ENCODE measurements around the gene MTRR. TPM values are rescaled to one million over a fixed set of nuclear protein-coding genes. Genes with fewer than 3 reads are reported as not detected.

MTRR gene
- total and polyA plus RNA-seq, 10 donors: 13.8 to 66.3 (median 43.9) TPM

- Histone ChIP-seq H3K4me1 (no peaks in the 10 kb centered on the region), H3K9me3 (no peaks in the 10 kb centered on the region), H3K4me3 (no peak overlapping the region), H3K27me3 (replicated peaks in 1 of 7) (no peaks in the 10 kb centered on the region), H3K36me3 (no peaks in the 10 kb centered on the region), H3K27ac (no peak overlapping the region)
- no peak for TF ChIP-seq CTCF (IDR thresholded peaks at IDR 0.05 in 8 of 11, conservative IDR thresholded peaks at IDR 0.05 in 3 of 11)
- no peak for TF ChIP-seq POLR2A (IDR thresholded peaks at IDR 0.05)
- no peak for TF ChIP-seq POLR2AphosphoS5 (IDR thresholded peaks at IDR 0.05)
- WGBS, 5 donors: 65 to 83% (median 67%) methylated on average over 3 of the region's 3 CpGs
- DNase-seq: no peak
- intact Hi-C loops (cut with DNase I; ENCODE audit: low total_unique reads): no loop called here
These were observed 31.5 kb upstream of the MTRR start for GRCh38 chr5:7837403-7837802.

- no peak for DNase-seq
- TF ChIP-seq CTCF (IDR thresholded peaks at IDR 0.05 in 8 of 11, conservative IDR thresholded peaks at IDR 0.05 in 3 of 11): no peak
- Histone ChIP-seq H3K27ac (no peak overlapping the region), H3K36me3 (no peaks in the 10 kb centered on the region), H3K4me3 (no peak overlapping the region), H3K9me3 (no peaks in the 10 kb centered on the region), H3K27me3 (replicated peaks in 1 of 7) (no peaks in the 10 kb centered on the region), H3K4me1 (no peaks in the 10 kb centered on the region)
- intact Hi-C loops (cut with DNase I; ENCODE audit: low total_unique reads): no loop called here
- 62 to 78% (median 69%) methylated on average over 2 of the region's 2 CpGs for WGBS, 5 donors
These were observed 26.4 kb upstream of the MTRR start for GRCh38 chr5:7842531-7842930.

- H3K27ac ChIP-seq: no peak overlapping the region
- TF ChIP-seq POLR2AphosphoS5 (IDR thresholded peaks at IDR 0.05): no peak
- TF ChIP-seq POLR2A (IDR thresholded peaks at IDR 0.05): no peak
- peaks cover 0 to 6% (median 5%) of the 10 kb centered on the region in 6 donors for H3K4me1 ChIP-seq
- no peaks in the 10 kb centered on the region for H3K36me3 ChIP-seq
- peaks cover 0 to 20% (median 15%) of the 10 kb centered on the region in 7 donors for H3K27me3 ChIP-seq (replicated peaks in 1 of 7)
- H3K9me3 ChIP-seq: no peaks in the 10 kb centered on the region
- intact Hi-C loops (cut with DNase I; ENCODE audit: low total_unique reads): no loop called here
- DNase-seq: no peak
- H3K4me3 ChIP-seq: no peak overlapping the region
These were observed 24.0 kb upstream of the MTRR start for GRCh38 chr5:7844901-7845300.

GRCh38 chr5:7845557-7845956 is 23.4 kb upstream of the MTRR start:
- 80 to 90% (median 88%) methylated on average over 7 of the region's 7 CpGs for WGBS, 5 donors
- intact Hi-C loops (cut with DNase I; ENCODE audit: low total_unique reads): no loop called here
- DNase-seq: no peak
- Histone ChIP-seq H3K4me1 (peaks cover 0 to 12% (median 10%) of the 10 kb centered on the region in 6 donors), H3K4me3 (no peak overlapping the region), H3K27me3 (replicated peaks in 1 of 7) (peaks cover 0 to 26% (median 21%) of the 10 kb centered on the region in 7 donors), H3K27ac (no peak overlapping the region), H3K36me3 (no peaks in the 10 kb centered on the region), H3K9me3 (no peaks in the 10 kb centered on the region)
- TF ChIP-seq POLR2AphosphoS5 (IDR thresholded peaks at IDR 0.05) (no peak), POLR2A (IDR thresholded peaks at IDR 0.05) (no peak), CTCF (IDR thresholded peaks at IDR 0.05 in 8 of 11, conservative IDR thresholded peaks at IDR 0.05 in 3 of 11) (no peak)

- no peak overlapping the region for H3K4me3 ChIP-seq
- intact Hi-C loops (cut with DNase I; ENCODE audit: low total_unique reads): no loop called here
- H3K9me3 ChIP-seq: no peaks in the 10 kb centered on the region
- peaks cover 0 to 20% (median 16%) of the 10 kb centered on the region in 6 donors for H3K4me1 ChIP-seq
- H3K36me3 ChIP-seq: no peaks in the 10 kb centered on the region
- no peak for DNase-seq
- TF ChIP-seq CTCF (IDR thresholded peaks at IDR 0.05 in 8 of 11, conservative IDR thresholded peaks at IDR 0.05 in 3 of 11): no peak
- TF ChIP-seq POLR2A (IDR thresholded peaks at IDR 0.05): no peak
- TF ChIP-seq POLR2AphosphoS5 (IDR thresholded peaks at IDR 0.05): no peak
- 85 to 94% (median 89%) methylated on average over 5 of the region's 5 CpGs for WGBS, 5 donors
- no peak overlapping the region for H3K27ac ChIP-seq
- peaks cover 0 to 34% (median 28%) of the 10 kb centered on the region in 7 donors for H3K27me3 ChIP-seq (replicated peaks in 1 of 7)
These were observed 22.6 kb upstream of the MTRR start for GRCh38 chr5:7846327-7846726.

Measured in spleen (tissue), 11 donors.